Tibial nerve (tissue), 4 donors: ENCODE measurements around the gene ISG20L2.

Source experiments
- CTCF ChIP-seq, 5 experiments: fragments of 200-600 bp in 3 of 5; fragments of 450-650 bp in 2 of 5; sonication (generic) in 3 of 5; IDR thresholded peaks; one replicate each; pipeline ENCODE4 v1.5.1; 2016 to 2019; ENCODE audit warnings: antibody characterized with exemption in 5 of 5, mild to moderate bottlenecking in 3 of 5, moderate library complexity in 2 of 5
- EP300 ChIP-seq, 2 donors: sonication (generic); formaldehyde crosslinking; IDR thresholded peaks; one replicate each; pipeline ENCODE4 v1.6.1; 2017; ENCODE audit warnings: antibody characterized with exemption in 2 of 2, mild to moderate bottlenecking in 1 of 2
- POLR2A ChIP-seq, 2 donors: fragments of 450-650 bp; IDR thresholded peaks; one replicate each; pipeline ENCODE4 v1.6.1; 2017; ENCODE audit warnings: antibody characterized with exemption in 2 of 2, mild to moderate bottlenecking in 2 of 2, moderate library complexity in 2 of 2

- no peak for TF ChIP-seq CTCF (IDR thresholded peaks at IDR 0.05)
- TF ChIP-seq POLR2A (IDR thresholded peaks at IDR 0.05): no peak
- TF ChIP-seq EP300 (IDR thresholded peaks at IDR 0.05): no peak
Observed at GRCh38 chr1:156743367-156744302, 15.1 kb upstream of the ISG20L2 start.
